Retinal pigment epithelial cell (primary cell): ENCODE data around the gene RTEL1.
"Not testable (repeated sequence)": the region's sequence is repeated elsewhere in the genome, so short reads cannot be mapped to it uniquely, and the experiment has no call there.

Experiments
- DNase-seq: peaks from one replicate; pipeline ENCODE4 v3.0.0-alpha.2; 2010; ENCODE audit warnings: low read depth
- H3K4me3 ChIP-seq: 2 replicates; pipeline ENCODE4 v1.5.1; 2011; ENCODE audit warnings: mild to moderate bottlenecking, low read length, control low read depth, moderate library complexity
- CTCF ChIP-seq: conservative IDR thresholded peaks from 2 replicates; pipeline ENCODE4 v1.5.1; 2011; ENCODE audit warnings: low read depth, low read length, control low read depth, inconsistent platforms

Gene RTEL1

GRCh38 chr20:63712191-63712590, 54.1 kb downstream of the RTEL1 start:
- DNase-seq = no peak
- no peak overlapping the region for H3K4me3 ChIP-seq
- no peak for TF ChIP-seq CTCF

- DNase-seq = no peak
- H3K4me3 ChIP-seq = no peak overlapping the region
- no peak for TF ChIP-seq CTCF
These were observed 56.7 kb downstream of the RTEL1 start for GRCh38 chr20:63714858-63715257.

GRCh38 chr20:63718996-63719395, 60.9 kb downstream of the RTEL1 start:
- no peak for DNase-seq
- TF ChIP-seq CTCF = no peak
- H3K4me3 ChIP-seq = no peak overlapping the region

- not testable (repeated sequence) for H3K4me3 ChIP-seq, DNase-seq
These were observed 65.0 kb downstream of the RTEL1 start for GRCh38 chr20:63722967-63723622.

GRCh38 chr20:63730189-63730733, 72.1 kb downstream of the RTEL1 start:
- DNase-seq, H3K4me3 ChIP-seq: not testable (repeated sequence)

- no peak for DNase-seq
- no peak overlapping the region for H3K4me3 ChIP-seq
- TF ChIP-seq CTCF = no peak
These were observed 73.3 kb downstream of the RTEL1 start for GRCh38 chr20:63731410-63731809.

- no peak overlapping the region for H3K4me3 ChIP-seq
- TF ChIP-seq CTCF = no peak
- DNase-seq = no peak
These were observed 74.3 kb downstream of the RTEL1 start for GRCh38 chr20:63732118-63733095.

- TF ChIP-seq CTCF = no peak
- DNase-seq = no peak
These were observed 75.0 kb downstream of the RTEL1 start for GRCh38 chr20:63733117-63733516.

More at GRCh38 chr20:63733117-63733516, 75.0 kb downstream of the RTEL1 start:
- no peak overlapping the region for H3K4me3 ChIP-seq
